ENCODE measurements around the gene TRIM32.

The TRIM32 gene, protein sequence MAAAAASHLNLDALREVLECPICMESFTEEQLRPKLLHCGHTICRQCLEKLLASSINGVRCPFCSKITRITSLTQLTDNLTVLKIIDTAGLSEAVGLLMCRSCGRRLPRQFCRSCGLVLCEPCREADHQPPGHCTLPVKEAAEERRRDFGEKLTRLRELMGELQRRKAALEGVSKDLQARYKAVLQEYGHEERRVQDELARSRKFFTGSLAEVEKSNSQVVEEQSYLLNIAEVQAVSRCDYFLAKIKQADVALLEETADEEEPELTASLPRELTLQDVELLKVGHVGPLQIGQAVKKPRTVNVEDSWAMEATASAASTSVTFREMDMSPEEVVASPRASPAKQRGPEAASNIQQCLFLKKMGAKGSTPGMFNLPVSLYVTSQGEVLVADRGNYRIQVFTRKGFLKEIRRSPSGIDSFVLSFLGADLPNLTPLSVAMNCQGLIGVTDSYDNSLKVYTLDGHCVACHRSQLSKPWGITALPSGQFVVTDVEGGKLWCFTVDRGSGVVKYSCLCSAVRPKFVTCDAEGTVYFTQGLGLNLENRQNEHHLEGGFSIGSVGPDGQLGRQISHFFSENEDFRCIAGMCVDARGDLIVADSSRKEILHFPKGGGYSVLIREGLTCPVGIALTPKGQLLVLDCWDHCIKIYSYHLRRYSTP

DNA sequence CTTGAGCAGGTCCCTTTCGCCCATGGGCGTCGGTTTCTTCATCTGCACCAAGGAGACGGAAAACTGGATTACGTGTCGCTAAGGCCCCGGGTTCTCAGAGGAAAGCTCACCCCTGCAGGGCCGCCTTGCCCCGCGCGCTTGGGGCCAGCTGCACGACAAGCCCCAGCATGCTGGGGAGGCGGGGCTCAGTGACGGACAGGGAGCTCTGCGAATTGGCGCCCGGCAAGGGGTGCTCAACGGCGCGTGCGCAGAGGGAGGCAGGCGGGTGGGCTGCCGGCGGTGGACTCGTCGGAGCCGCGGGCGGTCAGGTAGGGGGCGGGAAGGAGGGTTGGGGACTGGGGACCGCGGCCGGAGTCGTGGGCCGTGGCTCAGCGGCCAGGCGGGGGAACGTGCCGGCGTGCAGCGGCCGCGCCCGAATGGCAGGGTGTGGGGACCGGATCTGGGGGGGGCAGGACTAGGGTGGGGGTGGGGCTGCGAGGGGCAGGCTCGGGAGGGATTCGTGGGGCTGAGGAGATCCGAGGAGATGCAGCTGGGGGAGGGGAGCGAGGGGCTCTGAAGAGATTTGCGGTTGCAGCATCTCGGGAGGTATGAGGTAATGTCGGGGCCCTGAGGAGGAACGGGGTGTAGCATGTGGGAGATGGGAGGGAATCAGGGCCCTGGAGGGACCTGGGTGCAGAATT is at the start of gene TRIM32:
Gene TRIM32 (plus strand): TSS at position 232 of the 680 bp plus-strand sequence. CDS start 10,438 bp downstream, outside the sequence.
- no peak for FAIRE-seq

DNA sequence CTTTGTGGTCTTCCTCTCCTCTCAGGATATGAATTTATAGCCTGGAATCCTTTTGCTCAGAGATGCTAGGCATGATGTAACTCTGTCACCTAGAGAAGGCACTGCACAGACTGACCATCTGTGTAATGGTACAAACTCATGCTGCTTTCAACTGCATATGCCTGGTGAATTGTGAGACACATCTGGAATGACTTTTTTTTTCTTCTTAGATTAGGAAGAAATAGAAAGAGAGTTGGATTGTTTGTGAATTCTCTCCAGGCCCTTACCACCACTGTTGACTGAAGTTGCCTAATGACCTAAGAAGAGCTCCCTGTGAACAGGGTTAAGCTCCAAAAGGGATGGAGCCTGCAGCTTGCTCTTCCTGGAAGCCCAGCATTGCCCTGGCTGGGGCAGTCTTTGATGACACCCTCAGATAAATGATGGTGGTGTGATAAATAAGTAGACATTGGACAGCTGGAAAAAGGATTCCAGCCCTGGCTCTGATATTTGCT is 47.8 kb upstream of the TRIM32 start:
- no peak for FAIRE-seq

DNA sequence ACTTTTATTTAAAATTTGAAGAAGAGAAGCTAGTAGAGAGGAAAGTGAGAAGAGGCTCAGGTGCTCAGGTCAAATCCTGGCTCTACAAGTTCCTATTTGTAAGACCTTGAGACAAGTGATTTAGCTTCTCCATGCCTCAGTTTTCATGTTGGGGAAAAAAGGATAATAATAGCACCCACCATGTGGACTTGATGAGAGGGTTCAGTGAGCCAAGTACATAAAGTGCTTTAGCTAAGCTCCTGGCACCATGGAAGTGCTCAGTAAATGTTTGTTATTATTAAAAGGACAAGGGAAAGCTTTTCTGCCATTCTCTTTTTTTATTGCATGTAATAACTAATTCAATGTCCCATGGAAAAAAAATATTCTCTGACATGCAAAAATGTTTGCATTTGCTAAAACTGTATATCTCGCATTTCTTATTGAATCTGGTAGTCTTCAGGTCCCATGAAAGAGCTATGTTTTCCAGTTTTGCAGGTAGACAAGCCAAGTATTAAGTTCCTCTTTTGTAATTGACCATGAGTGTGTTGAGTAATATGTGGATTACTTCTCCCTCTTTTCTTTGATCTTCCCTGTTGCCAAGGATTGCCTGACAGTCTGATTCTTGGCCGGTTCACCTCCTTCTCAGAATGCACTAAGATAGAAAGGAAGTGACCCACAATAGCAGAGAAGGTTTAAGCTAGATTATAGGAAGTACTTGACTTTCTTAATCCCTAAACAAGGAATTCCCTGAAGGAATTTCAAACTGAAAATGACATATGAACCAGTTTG is 45.6 kb upstream of the TRIM32 start:
- no peak for FAIRE-seq

DNA sequence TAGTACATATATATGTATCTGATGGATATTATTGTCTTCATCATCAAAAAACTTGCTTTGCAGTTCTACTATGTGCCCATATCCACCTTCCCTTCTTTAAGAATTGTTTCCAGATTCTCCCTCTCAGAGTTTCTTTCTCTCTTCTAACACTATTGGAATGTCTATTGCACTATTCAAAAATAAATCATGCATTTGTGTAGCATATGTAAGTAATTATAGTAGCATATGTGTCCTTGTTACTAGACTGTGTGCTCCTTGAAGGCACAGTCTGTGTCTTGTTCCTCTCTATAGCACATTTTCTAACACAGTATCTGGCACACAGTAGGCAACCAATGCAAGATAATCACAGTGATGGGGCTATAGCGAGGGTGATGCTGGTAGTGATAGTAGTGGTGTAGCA is 43.4 kb upstream of the TRIM32 start:
- no peak for FAIRE-seq

DNA sequence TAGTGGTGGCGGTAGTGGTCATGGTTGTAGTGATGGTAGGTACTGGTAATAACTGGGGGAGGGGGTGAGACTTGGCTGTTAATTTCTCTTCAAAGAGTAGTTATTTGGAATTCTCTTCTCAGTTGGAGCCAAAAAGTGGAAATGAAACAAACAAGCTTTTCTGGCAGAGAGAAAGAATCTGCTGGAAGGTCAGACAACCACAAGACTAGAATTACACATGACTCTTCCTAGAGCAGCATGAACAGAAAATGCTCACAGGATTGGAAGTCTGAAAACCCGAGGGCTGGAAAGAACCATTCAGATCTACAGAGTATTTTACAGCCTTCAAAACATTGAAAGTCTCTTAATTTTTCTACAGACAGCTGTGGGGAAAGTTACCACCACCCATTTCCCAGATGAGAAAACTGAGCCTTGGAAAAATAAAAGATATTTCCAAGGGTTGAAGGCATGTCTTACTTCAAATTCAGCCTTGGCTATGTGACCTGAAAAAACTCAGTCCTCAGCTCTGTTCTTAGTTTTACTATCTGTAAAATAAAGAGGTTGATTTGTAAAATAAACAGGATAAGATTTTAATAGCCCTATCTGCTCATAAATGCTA is 42.9 kb upstream of the TRIM32 start:
- FAIRE-seq = no peak

DNA sequence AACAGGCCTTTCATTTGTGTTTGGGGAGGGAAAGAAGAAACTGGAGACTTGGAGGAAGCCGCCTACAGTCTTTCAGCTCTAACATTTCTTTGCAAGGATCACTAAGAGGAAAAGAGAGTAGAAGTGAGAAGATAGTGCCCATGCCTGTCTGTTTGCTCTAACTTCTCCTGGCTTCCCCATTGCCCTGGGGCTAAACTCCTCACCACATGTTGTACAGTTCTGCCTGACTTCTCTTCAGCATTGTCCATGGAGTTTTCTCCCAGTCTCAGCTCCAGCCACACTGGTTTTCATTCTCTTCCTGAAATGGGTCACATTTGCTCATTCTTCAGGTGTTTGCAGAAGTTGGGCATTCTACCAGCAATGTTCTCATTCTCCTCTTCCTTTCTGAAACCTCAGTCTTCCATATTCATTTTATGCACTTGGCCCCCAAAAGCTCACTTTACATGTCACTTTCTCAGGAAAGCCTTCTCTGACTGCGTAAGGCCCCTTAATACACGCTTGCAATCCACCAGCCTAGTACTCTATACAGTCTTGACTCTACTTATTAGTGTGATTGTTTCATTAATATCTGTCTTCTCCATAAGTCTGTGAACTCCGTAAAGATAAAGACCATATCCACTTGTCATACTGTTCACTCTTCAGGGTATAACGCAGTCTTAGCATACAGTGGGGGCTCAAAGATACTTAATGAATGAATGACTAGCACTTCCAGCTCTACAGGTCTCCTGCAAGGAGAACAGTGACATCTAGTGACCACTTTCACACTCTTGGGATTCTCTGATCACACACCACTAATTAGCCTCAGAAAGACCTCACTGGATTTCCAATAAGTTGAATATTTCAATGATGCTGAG is 40.2 kb upstream of the TRIM32 start:
- no peak for FAIRE-seq

DNA sequence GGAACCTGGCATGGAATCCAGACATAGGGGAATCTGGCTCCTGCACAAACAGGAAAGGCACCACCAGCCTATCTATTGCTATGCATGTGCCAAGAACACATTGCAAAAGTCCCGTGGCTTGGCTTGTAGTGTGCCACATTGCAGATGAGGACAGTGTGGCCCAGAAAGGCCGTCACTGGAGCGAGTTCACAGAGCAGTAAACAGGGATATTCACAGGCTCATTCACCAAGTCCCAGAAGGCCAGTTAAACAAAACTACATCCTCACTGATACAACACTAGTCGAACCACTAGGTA is 39.6 kb upstream of the TRIM32 start:
- FAIRE-seq = no peak

DNA sequence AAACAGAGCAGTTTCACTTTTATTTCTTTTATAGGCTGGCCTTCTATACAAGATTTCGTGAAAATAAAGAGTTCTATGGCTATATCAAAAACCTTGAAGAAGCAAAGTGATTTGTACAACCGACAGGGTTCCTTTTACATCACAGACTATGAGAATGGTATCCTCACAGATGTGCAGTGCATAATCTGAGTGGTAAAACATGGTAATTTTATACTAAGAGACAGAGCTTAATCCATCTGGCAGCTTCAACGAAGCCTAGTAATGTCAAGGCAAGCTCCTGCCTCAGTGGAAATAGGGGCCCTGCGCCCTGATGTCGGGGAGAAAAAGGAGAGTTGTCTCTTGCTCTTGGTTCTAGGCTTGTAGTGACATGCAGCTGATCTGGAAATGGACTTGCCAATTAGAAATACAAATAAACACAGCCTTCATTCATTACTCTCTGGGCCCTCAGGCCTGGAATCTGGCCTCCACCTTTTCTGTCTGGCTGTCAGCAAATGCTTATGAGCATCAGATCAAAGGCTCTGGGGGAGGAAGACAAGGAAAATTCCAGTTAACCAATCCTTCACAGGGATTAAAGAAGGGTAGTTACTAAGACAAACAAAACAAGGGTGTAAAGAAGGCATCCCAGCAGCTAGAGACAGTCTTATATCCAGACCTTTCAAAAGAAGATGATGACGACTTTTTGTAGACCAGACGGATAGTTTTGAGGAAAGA is 33.6 kb upstream of the TRIM32 start:
- FAIRE-seq = no peak

DNA sequence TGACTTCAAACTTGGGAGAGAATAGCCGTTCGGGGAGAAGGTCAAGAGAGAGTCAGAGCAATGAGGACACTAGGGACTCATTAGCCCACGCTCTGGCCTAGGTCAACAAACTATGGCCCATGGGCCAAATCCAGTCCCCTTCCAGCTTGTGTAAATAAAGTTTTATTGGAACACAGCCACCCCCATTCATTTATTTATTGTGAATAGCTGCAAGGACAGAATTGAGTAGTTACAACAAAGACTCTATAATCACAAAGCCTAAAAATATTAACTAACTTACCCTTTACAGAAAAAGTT is 33.1 kb upstream of the TRIM32 start:
- FAIRE-seq = no peak

DNA sequence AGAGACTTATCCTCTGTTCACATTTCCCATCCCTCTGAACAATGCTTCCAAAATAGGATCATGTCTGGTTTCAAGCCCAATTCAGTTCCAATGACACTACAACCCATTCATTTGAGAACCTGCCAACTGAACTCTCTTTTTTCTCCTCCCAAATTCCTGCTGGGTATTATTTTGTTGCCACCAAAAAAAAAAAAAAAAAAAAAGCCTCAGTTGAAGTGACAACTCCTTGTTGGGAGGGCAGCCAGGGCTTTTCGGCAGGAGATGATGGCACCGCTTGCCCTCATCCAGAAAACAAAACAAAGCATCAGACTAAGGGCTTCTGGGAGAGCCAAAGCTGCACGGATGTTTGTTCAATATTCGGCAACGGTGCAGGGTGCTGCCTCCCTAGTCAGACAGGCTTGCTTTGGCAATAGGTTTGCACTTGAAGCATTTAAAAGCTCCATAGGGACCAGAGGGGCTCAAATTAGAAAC is 30.6 kb upstream of the TRIM32 start:
- no peak for FAIRE-seq

DNA sequence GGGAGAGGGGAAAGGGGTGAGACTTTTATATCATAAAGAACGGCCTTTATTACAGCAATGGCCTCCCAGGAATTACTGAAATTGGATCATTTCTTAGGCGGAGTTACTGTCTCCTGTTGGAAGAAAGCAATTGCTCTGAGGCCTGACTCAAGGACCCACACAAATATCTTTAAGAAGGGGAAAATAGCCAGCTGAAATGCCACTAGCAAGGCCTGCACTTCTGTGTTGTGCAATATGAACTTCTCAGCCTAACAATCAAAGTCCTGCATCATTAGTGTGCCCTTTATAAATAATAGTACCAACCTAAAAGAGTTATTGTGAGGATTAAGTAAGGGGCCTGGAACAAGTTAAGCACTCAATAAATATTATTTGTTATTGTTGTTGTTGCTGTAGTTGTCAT is 30.1 kb upstream of the TRIM32 start:
- FAIRE-seq = no peak

DNA sequence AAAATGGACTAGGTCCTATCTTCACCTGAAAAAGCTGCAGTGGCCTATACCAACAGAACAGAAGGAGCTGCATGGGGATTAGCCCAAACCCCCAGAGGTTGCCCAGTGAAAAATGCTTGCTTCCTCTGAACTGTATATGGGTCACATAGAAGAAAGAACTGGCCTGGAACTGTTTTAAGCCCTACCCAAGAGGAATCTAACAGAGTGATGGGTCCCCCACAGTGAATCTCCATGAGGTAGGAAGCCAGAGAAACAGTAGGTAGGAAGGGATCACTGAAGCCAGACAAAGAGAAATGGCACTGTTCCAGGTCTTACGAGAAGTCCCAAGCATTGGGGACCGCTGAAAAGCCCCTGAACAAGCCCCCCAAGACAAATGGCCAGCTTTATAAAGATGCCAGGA is 28.8 kb upstream of the TRIM32 start:
- no peak for FAIRE-seq

DNA sequence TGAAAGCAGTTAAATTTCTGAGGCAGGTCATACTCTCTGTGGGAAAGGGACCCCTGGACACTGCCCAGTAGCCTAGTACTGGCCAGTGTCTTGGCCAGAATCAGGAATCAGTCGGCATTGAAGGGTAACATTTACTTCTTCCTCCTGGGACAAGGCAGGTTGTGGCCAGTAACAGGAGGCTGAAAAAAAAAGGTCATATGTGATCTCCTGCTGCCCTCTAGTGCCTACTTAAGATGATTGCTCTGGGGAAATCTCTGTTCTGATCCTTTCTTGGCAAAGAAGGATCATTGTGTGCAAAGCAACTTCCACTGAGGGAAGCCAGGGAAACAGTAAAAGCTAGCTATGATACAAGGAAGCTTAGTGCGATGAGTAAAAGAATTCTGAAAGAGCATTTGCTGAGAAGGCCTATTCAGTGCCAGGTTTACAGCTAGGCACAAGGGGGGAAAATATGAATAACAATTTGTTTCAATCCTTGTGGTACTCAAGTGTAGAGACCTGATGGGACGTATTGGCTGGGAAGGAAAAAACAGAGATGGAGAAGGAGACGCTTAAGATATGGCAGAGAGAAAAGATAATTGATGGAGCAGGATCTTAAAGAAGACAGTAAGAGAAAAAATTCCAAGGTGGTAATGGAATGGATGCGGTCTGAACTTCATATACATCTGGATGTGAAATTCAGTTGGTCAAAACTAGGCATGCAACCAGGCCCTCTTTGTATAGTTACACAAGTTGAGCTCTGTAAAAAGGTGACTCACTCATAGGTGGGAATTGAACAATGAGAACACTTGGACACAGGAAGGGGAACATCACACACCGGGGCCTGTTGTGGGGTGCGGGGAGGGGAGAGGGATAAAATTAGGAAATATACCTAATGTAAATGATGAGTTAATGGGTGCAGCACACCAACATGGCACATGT is 25.8 kb upstream of the TRIM32 start:
- no peak for FAIRE-seq

DNA sequence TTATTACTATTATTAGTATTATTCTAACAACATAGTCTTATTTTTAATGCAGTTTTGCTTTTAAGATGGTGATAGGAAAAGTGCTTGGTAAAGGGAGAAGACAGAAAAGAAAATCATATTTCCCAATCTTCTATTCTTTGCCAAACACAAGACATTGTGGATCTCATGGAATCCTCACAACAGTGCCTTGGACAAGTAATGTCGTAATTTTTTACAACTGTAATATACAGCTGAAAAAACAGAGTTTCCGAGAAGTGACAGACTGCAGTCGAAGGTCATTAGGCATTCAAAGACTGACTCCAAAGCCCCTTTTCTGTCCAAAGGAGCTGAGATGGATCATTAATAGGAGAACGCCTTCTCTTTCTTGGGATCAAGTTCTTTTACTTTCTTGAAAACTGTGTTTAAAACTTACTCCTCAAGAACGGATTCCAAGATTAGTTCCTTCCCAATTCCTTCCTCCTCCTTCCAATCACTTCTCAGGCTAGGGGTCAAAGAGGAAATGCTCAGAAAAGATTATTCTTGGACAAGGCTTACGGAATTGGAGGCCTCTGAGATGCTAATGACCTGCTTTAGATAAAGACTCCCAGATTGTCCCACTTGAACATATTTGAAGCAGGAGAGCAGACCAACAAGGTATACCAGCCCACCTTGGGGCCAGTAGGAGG is 24.3 kb upstream of the TRIM32 start:
- FAIRE-seq = no peak

DNA sequence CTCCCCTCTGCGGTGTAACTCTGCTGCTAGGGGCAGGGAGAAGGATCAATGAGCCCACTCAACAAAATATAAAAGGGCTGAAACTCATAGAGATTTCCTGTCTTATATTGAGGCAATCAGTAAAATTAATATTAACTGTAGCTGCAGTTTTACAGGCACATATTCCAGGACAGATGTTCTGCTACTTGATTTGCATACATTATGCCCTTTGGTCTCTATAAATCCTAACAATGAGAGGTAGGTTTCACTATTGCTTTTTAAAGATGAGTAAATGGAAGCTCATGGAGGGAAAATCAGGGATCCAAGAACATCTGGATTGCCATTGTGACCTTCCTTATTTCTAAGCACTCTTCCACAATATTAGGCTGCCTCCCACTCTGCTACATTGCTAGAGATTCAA is 23.5 kb upstream of the TRIM32 start:
- FAIRE-seq = no peak

DNA sequence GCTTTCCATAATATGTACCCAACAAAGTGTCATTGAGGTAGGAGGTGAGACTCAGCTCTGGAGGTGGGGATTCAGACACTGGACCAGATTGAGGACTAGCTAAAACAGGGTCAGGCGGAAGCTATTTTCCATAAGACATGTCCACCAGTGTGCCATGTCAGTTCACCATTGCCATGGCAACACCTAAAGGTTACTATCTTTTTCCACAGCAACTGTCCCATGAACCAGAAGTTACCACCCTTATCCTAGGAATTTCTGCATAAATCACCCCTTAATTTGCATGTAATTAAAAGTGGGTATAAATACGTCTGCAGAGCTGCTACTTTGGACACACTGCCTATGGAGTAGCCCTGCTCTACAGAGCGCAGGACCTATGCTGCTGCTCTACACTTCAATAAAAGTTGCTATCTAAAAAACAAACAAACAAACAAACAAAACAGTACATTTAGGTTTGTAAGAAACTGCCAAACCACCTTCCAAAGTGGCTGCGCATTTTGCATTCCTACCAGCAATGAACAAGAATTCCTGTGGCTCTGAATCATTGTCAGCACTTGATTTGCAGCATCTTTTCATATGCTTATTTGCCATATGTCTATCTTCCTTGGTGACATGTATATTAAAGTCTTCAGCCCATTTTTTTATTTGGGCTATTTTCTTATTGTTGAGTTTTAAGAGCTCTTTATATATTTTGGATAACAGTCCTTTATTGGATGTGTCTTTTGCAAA is 18.0 kb upstream of the TRIM32 start:
- no peak for FAIRE-seq

DNA sequence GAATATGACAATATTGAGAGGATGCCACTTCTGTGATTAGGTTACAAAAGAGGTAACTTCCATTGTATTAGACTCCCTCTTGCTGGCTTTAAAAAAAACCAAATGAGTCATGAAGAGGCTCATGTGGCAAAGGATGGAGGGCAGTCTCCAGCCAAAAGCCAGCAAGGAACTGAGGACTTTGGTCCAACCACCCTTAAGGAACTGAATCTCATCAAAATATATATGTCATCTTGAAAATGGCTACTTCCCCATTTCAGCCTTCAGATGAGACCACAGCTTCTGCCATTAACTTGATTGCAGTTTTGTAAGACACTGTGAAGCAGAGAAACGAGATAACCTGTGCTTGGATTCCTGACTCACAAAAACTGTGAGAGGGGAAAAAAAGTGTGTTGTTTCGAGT is 15.5 kb upstream of the TRIM32 start:
- FAIRE-seq = no peak

DNA sequence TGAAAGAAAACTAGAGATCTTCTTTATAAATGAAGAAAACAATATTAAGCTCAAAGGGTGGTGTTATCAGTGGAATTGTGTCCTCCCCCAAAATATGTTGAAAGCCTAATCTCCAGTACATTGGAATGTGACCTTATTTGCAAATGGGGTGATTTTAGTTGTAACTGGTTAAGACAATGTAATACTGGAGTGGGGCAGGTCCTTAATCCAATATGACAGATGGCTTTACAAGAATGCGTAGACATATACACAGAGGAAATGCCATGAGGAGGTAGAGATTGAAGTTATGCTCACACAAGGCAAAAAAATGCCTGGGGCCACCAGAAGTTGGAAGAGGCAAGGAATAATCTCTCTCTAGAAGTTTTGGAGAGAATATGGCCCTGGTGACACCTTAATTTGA is 13.7 kb upstream of the TRIM32 start:
- no peak for FAIRE-seq

Data from colon (tissue), 2 donors.